GM18526 (cell line): Measurements from ENCODE around the gene LRG1.

ENCODE experiments used
- POLR2A ChIP-seq: IDR thresholded peaks from 3 replicates; pipeline ENCODE4 v1.6.1; 2011; ENCODE audit not compliant: insufficient read length; ENCODE audit errors: extremely low read depth

LRG1 gene

DNA sequence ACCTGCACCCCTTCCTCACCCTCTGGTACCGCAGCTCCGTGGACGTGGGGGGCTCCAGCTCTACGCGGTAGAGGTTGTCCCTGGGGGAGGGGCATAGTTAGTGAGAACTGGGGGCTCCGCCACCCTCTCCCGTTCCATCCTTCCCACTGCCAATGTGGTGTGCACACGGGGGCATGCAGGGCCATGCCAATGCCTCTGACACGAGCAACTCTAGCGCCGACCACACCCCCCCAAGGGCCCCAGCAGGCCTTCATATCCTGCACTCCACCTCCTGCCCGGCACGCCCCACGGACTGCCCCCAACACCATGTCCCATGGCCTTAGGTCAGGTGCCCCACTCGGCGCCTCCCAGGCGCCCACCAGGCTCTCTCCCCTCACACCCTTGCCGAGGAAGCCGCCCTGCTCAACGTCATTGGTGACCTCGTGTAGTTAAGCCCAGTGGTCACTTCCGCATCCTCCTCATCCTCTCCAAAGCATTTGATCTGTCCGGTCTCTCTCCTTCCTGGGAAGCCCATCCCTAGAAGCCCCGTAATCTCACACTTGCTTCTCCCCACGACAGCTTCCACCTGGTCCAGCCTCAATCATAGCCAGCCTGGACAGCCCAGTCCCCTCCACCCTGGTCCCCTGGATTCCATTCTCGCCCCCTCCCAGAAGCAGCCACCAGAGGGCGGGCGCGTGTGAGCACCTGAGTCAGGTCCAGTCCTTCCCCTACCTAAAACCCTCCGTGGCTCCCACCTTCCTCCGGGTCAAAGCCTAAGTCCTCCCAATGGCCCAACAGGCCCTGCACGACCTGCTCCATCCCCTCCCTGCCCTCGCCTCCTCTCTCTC lies 17.5 kb upstream of the LRG1 start:
- no peak for TF ChIP-seq POLR2A

DNA sequence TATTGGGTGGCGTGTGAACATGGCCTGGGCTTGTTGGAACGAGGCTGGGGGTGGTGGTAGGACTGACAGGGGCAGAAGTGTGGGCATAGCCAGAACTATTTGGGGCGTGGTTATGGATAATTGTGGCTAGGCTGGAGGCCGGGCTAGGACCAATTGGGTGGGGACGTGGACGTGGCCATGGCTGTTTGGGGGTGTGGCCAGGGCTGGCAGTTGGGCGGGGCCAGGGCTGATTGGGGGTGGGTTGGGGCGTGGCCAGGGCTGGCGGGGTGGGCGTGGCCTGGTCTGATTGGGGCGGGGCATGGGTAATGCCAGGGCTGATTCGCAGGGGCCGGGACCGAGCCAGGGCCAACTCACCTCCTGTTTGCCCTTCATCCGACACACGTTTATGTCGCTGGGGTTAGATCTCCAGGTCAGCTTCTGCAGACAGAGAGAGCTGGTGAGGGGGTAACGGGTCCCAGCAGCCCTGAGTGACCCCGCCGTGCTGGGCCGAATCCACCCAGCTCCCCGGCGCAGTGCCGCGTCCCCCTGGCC lies 16.8 kb upstream of the LRG1 start:
- no peak for TF ChIP-seq POLR2A

DNA sequence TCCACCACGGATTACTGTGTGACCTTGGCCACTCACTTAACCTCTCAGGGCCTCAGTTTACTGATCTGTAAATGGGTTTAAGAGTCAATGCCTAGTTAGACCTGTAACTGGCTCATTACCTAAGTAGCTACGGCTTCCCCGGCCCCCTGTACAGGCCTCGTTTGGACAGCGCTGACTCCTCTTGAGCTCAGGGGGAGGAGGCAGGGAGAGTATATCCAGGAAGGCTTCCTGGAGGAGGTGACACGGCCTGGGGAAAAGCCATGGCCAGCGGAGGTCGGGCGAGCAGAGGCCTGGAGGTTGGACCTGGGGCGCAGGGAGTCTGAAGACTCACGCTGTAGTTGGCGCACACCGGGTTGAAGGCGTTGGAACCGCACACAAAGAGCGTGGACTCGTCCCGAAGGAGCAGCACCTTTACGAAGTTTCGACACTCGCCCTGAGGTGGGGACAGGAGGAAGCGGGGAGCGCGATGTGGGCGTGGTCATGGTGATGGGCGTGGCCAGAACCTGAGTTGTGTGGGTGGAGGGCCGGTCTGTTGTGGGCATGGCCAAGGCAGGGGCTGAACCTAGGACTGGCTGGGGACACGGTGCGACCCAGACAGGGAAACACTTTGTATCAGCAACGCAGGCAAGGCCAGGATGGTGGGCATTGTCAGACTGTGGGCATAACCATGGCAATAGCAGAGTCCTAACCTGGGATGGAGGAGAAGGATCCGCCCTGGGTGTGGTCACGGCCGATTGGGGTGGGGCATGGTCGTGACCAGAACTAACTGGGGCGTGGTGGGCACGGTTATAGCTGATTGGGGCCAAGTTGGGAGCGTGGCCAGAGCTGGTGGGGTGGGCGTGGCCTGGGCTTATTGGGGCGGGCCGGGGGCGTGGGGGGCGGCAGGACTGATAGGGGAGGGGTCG lies 16.1 kb upstream of the LRG1 start:
- no peak for TF ChIP-seq POLR2A

DNA sequence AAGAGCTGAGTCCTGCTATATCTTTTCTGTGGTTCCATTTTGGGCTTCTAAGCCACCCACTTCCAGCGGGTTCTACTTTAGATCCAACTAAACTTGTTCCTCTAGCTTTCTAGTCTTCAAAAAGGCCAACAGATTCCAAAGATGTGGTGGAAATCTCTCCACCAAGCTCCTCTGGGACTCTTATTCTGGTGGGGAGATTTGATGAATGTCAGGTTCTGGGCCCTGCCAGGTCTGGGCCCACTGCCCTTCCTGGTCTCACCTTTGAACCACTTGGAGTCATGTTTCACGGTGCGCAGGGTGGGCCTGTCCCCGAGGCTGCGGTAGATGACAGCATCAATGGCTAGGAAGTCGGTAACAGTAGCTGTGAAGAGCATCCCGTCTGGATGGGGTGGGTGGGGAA lies 14.9 kb upstream of the LRG1 start:
- TF ChIP-seq POLR2A: no peak

DNA sequence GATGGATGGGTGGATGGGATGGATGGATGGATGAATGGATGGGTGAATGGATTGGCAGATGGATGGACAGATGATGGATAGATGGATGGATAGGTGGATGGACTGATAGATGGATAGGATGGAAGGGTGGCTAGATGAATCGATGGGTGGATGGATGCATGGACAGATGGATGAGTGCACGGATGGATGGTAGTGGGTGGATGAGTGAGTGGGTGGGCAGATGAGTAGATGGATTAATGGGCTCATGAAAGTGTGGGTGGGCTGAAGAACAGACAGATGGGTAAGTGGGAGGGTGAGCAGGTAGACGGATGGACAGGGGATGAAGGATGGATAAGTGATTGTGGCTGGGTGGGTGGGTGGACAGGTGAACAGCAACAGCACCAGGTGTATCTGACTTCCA lies 13.9 kb upstream of the LRG1 start:
- no peak for TF ChIP-seq POLR2A

DNA sequence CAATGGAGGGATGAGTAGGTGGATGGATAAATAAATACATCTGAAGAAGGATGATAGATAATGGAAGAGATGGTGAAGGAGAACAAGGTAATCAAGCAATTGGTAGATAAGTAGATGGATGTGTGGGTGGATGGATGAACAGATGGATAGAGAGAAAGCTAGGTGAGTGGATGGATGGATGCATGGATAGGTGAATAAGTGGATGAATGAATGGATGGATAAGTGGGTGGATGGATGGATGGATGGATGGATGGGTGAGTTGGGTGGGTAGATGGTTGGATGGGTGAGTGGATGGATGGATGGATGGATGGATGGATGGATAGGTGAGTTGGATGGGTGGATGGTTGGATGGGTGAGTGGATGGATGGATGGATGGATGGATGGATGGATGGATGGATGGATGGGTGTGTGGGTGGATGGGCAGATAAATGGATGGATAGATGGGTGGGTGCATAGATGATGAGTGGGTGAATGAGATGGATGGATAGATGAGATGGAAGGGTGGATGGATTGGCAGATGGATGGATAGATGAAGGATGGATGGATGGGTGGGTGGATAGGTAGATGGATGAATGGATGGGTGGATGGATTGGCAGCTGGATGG lies 13.4 kb upstream of the LRG1 start:
- no peak for TF ChIP-seq POLR2A

DNA sequence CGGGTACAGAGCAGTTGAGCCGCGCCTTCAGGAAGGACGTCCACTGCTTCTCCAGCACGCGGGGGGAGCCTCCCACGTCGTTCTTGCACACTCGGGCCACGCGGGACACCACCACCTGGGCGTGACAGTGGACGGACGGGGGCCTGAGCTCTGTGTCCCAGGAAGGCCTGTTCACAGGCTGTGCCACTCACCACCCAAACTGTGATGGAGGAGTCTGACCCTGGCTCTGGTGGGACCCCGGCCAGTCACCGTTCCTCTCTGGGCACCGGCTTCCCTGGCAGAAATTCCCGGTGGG lies 12.6 kb upstream of the LRG1 start:
- no peak for TF ChIP-seq POLR2A

DNA sequence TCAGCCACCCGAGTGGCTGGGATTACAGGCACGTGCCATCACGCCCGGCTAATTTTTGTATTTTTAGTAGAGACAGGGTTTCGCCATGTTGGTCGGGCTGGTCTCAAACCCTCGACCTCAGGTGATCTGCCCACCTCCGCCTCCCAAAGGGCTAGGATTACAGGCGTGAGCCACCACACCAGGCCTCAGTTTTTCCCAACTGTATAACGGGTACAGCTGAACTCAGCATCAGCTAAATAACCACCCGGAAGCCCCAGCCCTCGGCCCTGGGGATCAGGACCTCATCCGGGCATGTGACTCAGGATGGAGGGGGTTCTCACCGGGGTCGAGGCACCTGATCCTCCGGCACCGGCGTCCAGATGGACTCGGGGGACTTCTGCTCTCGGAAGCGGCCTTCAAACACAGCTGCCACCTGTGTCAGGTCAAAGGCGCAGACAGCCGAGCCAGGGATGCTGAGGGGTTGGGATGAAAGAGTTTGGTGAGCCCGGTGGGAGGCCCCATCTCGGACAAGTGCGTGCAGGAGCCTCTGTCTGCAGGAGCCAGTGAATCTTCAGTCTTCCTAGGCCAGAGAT lies 10.7 kb upstream of the LRG1 start:
- no peak for TF ChIP-seq POLR2A

DNA sequence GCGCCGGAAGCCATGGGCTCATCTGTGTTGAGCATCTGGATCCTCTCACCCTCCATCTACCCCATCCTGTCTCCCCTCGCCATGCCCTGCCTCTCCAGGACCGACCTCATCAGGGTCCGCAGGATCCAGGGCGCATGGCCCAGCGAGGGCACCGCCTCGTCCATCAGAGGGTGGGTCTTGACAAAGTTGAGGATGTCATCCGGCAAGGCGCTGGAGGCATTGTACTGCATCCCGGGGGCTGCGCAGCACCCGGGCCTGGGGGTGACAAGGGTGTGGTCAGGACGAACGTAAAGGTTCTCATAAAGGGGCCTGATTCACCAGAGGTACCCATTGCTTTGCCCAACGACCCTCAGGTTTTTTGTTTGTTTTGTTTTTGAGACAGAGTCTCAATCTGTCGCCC lies 10.2 kb upstream of the LRG1 start:
- no peak for TF ChIP-seq POLR2A

DNA sequence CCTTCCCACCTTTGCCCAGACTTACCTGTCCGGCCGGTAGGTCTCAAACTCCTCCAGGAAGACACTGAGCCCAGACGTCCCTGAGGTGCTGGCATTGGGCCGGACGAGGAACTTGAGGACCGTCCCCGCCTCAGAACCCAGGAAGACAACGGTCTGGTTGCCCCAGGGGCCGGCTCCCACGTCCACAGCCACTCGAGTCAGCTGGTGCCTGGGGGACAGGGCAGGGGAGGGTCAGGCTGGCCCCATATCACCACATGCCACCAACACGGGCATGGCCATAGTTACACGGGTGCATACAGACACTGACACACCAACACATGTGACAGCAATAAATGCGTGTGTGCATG lies 8.4 kb upstream of the LRG1 start:
- TF ChIP-seq POLR2A: no peak

DNA sequence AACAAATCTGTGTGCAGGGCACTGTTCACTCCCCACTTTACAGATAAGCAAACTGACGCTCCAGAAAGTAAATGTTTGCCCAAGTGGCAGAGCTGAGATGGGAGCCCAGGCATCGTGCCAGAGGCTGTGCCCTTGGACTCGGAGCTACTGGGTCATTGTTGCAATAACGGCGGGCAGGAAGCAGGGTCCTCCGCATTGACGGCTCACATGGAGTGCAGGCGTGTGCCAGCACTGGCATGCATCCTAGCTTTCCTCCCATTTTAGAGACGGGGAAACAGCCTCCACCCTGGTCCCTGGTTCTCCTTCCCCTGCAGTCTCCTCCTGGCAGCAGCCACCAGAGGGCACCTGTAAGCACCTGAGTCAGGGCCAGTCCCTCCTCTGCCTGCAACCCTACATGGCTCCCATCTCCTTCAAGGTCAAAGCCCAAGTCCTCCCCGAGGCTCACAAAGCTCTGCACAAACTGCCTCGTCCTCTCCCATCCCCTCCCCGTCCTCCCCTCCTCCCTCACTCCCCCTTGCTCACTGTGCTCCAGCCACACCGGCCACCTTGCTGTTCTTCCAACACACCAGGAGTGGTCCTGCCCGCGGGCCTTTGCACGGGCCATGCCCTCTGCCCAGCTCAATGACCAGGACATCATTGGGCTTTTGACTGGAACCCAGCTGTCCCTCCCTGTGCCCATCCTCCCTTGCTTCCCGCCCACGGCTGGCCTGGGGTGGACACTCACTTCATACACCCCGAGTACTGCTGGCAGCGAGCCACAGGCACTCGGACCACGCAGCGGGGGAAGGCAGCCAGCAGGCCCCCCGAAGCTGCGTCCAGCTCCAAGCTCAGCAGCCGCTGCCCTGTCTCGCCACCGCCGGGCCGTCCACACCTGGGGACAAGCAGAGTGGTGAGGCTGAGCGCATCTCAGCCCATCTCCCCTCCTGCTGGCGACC lies 7.7 kb upstream of the LRG1 start:
- TF ChIP-seq POLR2A: no peak

DNA sequence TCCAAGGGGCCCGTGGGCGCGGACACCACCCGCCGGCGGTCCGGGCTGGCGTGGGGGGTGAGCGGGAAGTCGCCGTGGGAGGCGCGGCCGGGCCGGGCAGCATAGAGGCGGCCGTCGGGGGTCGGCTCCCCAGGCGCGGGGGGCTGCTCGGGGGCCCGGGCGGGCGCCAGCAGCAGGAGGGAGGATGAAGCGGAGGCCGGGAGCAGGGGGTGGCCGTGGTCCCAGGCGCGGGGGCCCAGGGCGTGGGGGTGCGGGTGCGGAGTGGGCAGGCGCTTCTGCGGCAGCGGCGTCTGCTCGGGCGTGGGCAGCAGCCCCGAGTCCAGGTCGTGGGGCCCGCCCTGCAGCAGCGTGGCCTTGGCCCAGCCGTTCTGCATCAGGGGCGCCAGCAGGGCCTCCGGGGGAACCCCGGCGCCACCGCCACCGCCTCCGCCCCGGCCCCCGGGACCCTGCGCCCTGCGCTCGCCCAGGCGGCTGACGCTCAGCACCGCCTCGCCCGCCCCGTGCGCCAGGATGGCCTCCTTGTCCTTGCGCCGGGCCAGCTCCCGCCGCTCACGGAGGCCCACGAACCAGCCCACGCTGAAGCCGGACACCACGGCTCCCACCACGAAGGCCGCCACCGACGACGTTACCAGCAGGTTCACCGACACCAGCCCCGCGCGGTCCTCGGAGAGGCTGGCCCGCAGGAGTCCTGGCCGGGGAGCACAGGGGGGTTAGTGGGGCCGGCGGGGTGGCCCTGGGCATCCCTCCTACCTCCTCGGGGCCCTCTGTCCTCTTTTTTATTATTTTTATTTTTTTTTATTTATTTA lies 4.2 kb upstream of the LRG1 start:
- no peak for TF ChIP-seq POLR2A

DNA sequence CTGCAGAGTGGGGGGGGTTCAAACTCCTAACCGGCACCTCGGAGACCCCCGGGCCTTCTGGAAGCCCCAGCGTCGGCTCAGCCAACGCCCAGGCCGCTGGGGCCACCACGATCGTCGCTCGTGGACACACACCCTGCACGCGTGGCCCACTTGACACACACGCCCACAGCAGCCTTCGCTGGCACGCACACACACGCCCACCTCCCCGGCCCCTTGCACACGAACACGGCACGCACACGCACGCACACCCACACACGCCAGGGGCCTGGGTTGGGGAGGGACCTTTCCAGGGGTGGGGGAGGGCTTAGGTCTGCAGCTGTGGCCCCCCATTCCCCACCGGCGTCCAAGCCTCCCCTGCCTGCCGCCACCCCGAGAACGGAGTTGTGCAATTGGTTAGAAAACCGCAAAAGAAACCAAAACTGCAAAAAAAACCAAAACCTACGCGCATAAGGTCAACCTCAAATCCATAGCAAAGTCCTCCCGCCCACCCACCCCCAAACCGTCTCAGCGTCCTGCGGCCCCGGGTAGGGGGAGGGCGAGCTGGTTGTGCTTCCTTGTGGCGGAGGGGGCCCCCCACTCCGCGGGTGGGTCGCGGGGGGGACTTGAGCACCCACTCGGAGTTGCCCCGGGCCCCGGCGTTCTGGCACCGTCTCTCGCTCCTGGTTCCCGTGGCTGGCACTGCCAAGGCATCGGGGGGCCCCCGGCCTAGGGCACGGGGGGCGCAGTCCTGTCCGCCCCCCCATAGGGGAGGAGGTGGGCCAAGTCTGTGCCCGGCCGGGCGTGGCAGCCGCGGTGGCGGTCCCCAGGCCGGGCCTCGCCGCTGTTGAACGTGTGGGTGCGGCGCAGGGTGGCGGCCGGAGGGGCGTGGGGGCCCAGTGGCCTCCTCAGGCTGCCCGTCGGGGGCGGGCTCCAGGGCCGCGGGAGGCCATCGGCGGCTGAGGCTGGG lies 3.3 kb upstream of the LRG1 start:
- no peak for TF ChIP-seq POLR2A
